ENCODE measurements around the gene GJA1.

GJA1 gene

DNA sequence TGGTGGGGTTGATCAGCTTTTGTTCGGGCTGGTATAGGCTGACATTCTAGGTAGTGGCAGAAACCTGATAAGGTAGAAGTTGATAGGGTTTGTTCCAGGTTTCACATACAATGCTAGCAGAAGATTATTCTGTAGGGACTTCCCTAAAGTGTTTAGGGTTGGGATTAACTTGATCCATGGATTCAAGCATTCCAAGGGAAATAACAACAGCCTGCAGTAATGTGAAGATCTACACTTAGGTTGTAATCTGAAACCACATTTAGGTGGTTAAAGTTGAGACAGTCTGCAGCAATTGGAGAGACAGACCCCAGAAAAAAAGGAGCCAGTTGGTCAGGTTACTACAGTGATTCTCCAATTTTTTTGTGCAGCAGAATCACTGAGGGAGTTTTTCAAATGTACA lies 56.1 kb downstream of the GJA1 start:
- TF ChIP-seq CTCF (IDR thresholded peaks at IDR 0.05): no peak

DNA sequence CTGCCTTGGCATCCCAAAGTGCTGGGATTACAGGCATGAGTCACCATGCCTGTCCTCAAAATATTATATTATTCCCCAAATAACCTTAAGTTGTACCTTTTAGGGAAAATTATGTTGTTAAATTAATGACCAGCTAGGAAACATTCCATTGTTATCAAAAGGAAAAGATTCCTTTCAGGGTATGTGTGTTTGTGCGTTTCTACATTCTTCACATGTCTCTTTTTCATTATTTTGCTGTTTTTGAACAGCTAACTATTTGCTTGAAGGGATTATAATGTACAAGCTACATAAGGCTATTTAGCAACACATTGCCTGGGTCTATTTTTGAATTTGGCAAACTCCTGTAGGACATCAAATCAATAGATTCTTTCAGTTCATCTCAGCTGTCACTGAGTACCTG lies 57.1 kb downstream of the GJA1 start:
- no peak for TF ChIP-seq CTCF (IDR thresholded peaks at IDR 0.05)

- no peak for TF ChIP-seq CTCF (IDR thresholded peaks at IDR 0.05)
These were observed 62.5 kb downstream of the GJA1 start for GRCh38 chr6:121497970-121498375.

GRCh38 chr6:121498481-121499276 lies 63.2 kb downstream of the GJA1 start:
- no peak for TF ChIP-seq CTCF (IDR thresholded peaks at IDR 0.05)

Data from LNCAP (cell line).